Progenitor cell of endocrine pancreas (in vitro differentiated cells): ENCODE measurements around the gene ATG10. TPM values are rescaled to one million over a fixed set of nuclear protein-coding genes. Genes with fewer than 3 reads are reported as not detected.

Experiments
- DNase-seq: peaks from one replicate; pipeline ENCODE4 v3.0.0; 2021; ENCODE audit warnings: low spot score; ENCODE audit not compliant: unreplicated experiment
- H3K27ac Mint-ChIP-seq: 2 replicates; pipeline ENCODE4 v1.8.0; 2021; ENCODE audit warnings: mild to moderate bottlenecking, moderate library complexity, mixed read lengths
- H3K27me3 Mint-ChIP-seq: 2 replicates; pipeline ENCODE4 v1.8.0; 2021; ENCODE audit warnings: mixed read lengths
- H3K36me3 Mint-ChIP-seq: 2 replicates; pipeline ENCODE4 v1.8.0; 2022; ENCODE audit warnings: mixed read lengths; ENCODE audit not compliant: insufficient read depth
- H3K4me1 Mint-ChIP-seq: 2 replicates; pipeline ENCODE4 v1.8.0; 2021; ENCODE audit warnings: low read depth, mixed read lengths
- H3K4me3 Mint-ChIP-seq: 2 replicates; pipeline ENCODE4 v1.8.0; 2021; ENCODE audit warnings: low read depth, mild to moderate bottlenecking, moderate library complexity, mixed read lengths
- H3K9me3 Mint-ChIP-seq: 2 replicates; pipeline ENCODE4 v1.8.0; 2021; ENCODE audit warnings: low read depth, mixed read lengths
- CTCF ChIP-seq: fragments of 200-600 bp; sonication (generic); IDR thresholded peaks from one replicate; pipeline ENCODE4 v1.5.0; 2021; ENCODE audit warnings: antibody characterized with exemption, mild to moderate bottlenecking; ENCODE audit not compliant: unreplicated experiment
- total RNA-seq: library from RNA; stranded (reverse); gene quantifications from 2 replicates; pipeline ENCODE4 v1.2.1, GENCODE V29; 2021

ATG10 gene
- total RNA-seq, 1 donor from 2014 or later, result 10.8 TPM

- Mint-ChIP-seq H3K9me3 (no peaks in the 10 kb centered on the region), H3K36me3 (no peaks in the 10 kb centered on the region), H3K27ac (no peak overlapping the region), H3K4me1 (peaks cover 3% of the 10 kb centered on the region), H3K27me3 (no peaks in the 10 kb centered on the region), H3K4me3 (no peak overlapping the region)
- no peak for TF ChIP-seq CTCF
- DNase-seq, result no peak
Measured at GRCh38 chr5:82283893-82284292, 312.1 kb downstream of the ATG10 start.

- Mint-ChIP-seq H3K36me3 (no peaks in the 10 kb centered on the region), H3K4me3 (no peak overlapping the region), H3K9me3 (no peaks in the 10 kb centered on the region), H3K4me1 (peaks cover 6% of the 10 kb centered on the region), H3K27me3 (no peaks in the 10 kb centered on the region), H3K27ac (no peak overlapping the region)
- TF ChIP-seq CTCF, result no peak
- no peak for DNase-seq
Measured at GRCh38 chr5:82285206-82285605, 313.4 kb downstream of the ATG10 start.

DNA sequence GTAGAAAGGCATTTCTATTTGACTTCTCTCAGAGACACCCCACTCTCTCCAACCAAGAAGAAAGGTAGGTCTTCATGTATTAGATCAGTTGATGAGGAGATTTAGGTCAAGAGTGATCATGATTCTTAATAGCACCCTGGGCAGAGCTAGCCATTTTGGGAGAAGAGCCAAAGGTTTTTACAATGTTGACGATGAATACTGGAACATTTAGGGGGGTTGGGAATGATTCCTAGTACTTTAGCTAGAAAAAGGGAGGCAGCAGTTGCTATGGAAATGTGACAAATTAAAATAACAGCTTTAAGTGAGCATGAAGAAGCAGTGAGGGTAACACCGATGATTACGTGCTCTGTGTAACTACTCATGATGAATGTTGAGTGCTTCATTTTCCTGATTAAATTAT, 315.8 kb downstream of the ATG10 start:
- no peak for DNase-seq
- Mint-ChIP-seq H3K27me3 (no peaks in the 10 kb centered on the region), H3K27ac (no peak overlapping the region), H3K4me1 (peaks cover 8% of the 10 kb centered on the region), H3K36me3 (no peaks in the 10 kb centered on the region), H3K4me3 (no peak overlapping the region), H3K9me3 (no peaks in the 10 kb centered on the region)
- TF ChIP-seq CTCF, result no peak

- H3K27me3 Mint-ChIP-seq, result no peaks in the 10 kb centered on the region
- no peak for DNase-seq
- no peak overlapping the region for H3K27ac Mint-ChIP-seq
- peaks cover 13% of the 10 kb centered on the region for H3K4me1 Mint-ChIP-seq
- no peaks in the 10 kb centered on the region for H3K9me3 Mint-ChIP-seq
- no peaks in the 10 kb centered on the region for H3K36me3 Mint-ChIP-seq
- no peak for TF ChIP-seq CTCF
- H3K4me3 Mint-ChIP-seq, result no peak overlapping the region
Measured at GRCh38 chr5:82290005-82290404, 318.2 kb downstream of the ATG10 start.

DNA sequence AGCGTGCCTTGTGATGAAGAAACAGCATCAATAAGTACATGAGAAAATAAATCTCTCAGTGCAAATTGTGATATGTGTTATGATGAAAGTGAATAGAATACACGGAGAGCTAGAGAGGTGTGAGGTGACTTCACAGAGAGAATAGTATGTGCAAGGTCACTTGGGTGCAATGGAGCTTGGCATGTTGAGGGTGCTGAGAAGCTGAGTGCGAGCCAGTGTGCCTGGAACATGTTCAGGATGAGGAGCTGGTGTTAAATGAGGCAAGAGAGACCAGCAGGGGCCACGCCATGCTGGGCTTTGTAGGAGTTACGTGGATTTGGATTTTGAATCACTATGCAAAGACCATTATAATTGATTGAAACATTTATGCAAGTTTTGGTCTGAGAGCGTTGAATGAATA, 319.1 kb downstream of the ATG10 start:
- H3K4me3 Mint-ChIP-seq, result no peak overlapping the region
- no peak overlapping the region for H3K27ac Mint-ChIP-seq
- H3K27me3 Mint-ChIP-seq, result no peaks in the 10 kb centered on the region

More for the DNA sequence above, 319.1 kb downstream of the ATG10 start:
- Mint-ChIP-seq H3K4me1 (peaks cover 13% of the 10 kb centered on the region), H3K9me3 (no peaks in the 10 kb centered on the region), H3K36me3 (no peaks in the 10 kb centered on the region)
- TF ChIP-seq CTCF, result no peak
- DNase-seq, result no peak
